CD4-positive, alpha-beta T cell treated with Interleukin-17A for 1 hour (primary cell): Measurements from ENCODE around the gene PTPRN2.
"Not testable (repeated sequence)": the region's sequence is repeated elsewhere in the genome, so short reads cannot be mapped to it uniquely, and the experiment has no call there.

Source experiments
- DNase-seq: peaks from one replicate; pipeline ENCODE4 v3.0.0-alpha.2; 2020

The PTPRN2 gene

DNA sequence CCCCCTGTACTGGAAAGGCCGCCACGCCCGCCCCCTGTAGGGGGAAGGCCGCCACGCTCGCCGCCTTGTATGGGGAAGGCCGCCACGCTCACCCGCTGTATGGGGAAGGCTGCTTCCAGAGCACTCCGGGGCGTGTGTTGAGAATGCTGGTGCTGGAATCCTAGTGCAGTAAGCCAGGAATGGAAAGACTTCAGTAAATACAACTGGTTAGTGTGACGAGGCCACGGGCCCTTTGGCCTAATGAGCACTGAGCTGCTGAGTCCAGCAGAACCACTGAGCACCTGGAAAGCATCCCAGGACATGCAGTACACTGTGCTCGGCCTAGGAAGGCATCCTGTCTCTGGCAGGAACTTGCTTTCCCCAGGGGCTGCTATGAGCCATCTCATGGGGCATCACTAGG lies 398.9 kb downstream of the PTPRN2 start:
- no peak for DNase-seq

DNA sequence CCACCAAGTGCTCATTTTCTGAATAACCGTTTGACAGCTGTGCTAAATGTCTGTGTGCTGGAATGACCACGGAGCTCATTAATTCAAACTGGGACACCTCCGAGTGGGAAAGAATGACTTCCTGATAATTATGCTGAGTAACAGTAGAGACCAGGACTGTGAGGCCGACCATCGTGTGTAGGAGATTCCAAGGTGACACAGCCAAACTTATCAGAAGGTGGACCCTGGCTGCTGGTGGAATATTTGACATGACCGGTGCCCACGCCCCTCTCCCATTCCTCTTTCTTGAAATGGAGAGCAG lies 400.0 kb downstream of the PTPRN2 start:
- no peak for DNase-seq

DNA sequence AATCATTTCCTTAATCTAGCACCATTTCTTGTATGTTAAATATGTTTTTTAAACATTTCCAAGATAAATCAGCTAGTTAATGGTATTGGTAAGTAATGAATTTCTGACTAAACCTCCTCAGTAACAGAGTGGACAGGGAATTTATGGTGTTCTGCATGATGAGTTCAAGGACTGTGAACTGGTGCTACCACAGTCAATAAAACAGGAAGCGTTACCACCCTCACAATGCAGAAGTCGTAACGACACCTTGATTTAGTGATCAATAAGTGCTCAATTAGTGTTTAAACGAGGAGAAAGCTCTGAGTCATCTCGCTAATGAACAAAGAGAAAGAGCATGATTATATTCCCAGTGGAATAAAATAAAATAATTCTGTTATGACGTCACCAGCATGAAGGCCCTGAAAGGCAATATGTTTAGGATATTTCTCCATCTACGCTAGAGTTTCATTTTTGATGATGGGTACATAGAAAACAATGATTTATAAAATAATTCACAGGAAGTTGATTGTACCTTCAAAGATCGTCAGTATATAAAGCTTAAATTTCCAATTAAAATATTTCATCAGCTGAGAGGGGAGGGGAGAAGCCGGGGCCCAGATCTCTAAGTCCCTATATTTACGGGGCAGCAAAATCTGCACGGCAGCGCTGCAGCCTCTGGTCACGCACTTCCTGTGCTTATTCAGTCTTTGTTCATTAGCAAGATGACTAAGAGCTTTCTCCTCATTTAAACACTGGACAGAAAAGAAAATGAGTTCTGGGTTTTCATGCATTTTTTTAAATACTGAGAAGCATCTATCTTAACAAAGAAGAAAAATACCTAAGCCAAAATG lies 400.5 kb downstream of the PTPRN2 start:
- DNase-seq: no peak

DNA sequence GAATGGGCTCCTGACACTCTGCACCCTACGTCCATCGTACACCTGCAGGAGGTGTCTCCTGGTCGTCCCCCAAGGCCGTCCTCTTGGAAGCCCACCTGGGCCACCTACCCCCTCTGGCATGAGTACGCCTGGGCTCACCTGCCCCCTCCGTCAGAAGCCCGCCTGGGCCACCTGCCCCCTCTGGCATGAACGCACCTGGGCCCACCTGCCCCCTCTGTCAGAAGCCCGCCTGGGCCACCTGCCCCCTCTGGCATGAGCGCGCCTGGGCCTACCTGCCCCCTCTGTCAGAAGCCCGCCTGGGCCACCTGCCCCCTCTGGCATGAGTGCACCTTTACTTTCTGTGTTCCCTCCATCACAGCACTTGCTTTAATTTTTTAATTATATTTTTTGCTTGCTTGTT lies 401.2 kb downstream of the PTPRN2 start:
- DNase-seq: no peak

DNA sequence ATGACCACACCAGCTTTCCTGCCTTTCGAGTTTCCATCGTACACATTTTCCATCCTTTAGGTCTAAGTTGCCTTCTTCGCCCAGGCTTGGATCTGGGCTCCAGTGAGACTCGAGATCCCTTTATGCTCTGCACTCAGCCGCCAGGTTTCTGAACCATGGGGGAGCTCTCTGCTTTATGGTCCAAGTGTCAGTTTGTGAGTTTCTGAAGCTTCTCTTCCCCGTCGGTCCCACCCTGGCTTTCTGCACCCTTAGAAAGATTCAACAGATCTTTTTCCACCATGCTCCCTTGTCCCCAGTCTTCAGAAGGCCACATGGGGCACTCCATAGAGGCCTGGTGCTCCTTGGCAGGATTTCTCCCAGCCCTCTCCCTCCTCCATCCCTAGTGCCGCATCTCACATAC lies 402.0 kb downstream of the PTPRN2 start:
- no peak for DNase-seq

DNA sequence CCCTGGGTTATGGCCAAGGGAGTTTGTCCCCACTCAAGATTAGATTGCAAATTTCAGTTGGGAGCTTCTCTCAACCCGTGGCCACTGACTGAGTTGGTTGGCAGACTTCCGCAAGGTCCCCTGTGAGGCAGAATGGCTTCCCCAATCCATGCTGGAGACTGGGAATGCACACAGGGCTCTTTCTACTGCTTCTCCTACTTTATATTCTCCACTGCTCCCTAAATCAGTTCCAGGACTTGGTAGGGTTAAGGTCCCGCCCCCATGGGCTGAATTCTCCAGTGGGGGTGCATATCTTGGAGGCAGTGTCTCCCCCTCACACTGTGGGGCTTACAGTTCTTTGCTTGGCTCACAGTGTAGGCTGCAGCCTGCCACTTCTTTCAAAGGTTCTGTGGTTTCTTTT lies 404.2 kb downstream of the PTPRN2 start:
- DNase-seq: no peak

DNA sequence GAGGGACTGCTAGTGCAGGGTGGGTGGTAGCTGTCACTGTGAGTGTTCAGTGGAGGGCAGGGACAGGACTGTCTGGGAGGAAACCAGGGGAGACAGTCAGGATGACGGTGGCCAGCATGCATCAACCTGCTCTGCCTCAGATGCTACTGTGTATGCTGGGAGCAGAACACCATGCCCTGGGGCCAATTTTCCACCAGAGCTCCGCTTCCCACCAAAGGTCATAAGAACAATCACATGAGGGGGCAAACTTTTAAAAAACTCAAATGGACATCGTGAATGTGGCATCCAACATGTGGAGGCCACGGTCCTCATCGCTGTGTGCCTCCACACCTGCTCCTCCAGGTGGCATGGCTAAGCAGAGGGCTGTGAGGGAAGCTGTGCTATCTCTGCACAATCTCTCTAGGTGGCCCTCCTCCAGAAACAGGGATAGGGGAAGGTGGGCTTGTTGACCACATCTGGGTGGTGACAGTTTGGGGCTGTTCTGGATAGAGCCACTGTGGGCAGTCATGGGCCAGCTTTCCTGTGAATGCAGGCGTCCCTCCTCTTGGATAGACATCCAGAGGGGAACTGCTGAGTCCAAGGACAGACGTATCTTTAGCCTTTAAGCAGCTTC lies 411.0 kb downstream of the PTPRN2 start:
- no peak for DNase-seq

DNA sequence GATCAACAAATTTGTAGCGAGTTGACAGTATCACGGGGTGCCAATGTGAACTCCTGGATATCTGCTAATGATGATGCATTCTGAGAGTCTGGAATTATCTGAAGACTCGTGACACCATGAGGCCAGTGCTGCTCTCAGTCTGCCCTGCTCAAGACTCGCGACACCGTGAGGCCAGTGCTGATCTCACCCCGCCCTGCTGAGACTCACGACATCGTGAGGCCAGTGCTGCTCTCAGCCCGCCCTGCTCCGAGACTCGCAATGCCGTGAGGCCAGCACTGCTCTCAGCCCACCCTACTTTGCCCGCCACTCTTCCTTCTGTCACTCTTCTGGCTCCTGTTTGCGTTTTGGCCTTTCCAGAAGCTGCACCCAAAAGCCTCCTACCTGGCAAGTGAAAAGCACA lies 411.8 kb downstream of the PTPRN2 start:
- DNase-seq: no peak

DNA sequence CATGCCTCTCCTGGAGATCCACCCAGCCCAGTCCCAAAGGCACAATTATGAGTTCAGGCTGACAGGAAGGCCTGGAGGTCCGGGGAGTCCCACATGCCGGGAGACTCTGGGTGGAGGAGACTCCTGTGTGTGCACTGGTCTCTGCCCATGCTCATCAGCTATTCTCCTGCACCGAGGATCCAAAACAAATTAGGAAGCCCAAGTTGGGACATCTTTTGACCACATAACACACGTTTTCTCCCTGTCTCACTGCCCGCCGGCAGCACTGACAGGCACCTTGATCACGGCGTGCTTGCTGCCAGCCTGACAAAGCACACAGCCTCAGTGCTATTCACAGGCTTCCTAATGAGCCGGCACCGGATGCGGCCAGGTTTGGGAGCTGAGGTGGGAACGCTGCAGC lies 412.7 kb downstream of the PTPRN2 start:
- DNase-seq: no peak

DNA sequence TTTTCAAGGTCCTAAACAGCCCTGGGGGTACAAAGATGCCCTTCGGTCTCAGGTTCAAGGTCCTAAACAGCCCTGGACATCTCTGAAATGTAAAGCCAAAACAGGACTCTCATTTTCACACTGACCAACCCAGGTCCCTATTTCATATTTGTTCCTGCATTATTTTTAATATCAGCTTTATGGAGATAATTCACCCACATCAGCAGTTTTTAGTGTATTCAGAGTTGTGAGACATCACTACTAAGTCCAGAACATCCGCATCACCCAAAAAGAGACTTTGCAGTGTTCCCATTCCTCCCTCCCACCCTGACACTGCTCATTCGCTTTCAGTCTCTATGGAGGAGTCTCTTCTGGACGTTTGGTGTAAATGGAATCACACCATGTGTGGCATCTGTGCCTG lies 420.2 kb downstream of the PTPRN2 start:
- DNase-seq: no peak

DNA sequence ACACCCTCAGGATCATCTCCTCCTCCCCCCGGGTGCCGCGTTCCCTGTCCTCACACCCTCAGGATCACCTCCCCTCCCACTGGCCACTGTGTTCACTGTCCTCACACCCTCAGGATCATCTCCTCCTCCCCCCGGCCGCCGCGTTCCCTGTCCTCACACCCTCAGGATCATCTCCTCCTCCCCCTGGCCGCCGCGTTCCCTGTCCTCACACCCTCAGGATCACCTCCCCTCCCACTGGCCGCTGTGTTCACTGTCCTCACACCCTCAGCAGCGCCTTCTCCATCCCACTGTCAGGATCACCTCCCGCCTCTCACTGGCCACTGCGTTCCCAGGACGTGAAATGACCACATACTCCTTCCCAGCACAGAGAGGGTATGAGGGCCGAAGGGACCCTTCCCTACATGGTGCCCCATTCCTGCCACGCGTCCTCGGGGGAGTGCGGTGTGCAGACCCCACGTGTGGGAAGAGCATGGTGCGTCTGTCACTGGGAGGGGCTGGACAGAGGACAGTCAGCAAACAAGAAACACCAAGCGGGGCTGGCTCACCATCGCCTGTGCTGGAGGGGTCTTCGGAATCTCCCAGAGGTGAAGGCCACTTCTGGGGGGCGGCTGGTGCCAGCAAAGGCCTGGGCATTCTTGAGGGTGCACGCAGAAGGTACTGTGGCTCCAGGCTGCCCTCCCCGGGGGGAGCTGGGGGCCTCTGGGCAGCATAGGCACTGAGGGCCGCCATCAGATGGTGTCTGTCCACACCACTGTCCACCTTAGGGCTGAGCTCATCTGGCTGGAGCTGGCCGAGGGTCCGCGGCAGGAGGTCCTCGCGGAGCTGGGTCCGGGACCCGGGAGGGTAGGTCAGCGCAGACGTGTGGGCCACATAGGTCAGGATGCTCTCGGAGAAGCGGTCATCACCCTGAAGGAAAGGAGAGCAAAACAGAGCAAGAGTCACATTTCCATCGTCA lies 421.0 kb downstream of the PTPRN2 start:
- DNase-seq: no peak

DNA sequence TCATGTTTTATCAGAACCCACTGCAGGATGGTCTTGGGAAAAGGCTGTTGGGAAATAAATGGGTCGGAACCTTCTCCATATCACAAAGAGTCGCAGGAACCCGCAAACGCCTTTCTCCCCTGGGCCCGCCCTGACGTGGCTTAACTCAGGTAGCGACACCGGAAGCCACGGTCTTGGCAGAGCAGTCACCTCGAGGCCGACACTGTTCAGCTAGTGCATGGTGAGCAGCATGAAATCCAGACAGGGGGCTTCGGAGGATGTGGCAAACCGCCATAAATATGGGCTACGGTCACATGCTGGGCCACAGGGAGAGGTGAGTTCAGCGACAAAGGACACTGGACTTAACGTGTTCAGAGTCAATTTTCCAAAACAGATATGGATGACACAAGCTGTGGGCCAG lies 421.9 kb downstream of the PTPRN2 start:
- DNase-seq: no peak

DNA sequence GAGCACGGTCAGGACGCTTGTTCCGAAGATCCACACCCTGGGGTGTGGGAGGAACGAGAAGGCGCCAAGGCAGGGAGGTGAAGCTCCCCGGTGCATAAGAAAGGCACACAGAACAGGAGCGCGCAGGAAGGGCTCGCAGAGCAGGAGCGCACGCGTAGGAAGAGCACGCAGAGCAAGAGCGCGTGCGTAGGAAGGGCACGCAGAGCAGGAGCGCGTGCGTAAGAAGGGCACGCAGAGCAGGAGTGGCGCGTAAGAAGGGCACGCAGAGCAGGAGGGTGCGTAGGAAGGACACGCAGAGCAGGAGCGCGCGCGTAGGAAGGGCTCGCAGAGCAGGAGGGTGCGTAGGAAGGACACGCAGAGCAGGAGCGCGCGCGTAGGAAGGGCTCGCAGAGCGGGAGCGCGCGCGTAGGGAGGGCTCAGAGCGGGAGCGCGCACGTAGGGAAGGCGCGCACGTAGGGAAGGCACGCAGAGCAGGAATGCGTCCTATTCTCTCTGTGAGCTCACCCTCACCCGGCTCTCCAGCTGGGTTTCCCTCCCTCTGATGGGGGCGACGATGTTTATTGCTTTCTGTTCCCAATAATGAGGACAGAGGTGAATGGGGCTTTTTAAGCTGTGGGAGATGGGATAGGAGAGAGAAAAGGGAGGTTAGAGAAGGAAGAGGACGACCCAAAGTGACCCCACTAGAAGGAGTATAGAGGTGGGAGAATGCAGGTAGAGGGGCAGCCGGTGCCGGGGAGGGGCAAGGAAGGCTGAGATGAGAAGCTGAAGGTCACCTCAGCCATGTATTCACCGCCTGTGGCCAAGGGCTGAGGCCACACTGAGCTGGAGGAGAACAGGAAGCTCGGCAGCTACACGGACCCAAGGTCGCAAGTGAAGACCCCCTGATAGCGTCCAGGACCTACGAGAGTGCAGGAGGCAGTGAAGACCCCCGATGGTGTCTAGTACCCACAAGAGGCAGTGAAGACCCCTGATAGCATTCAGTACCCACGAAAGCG lies 423.2 kb downstream of the PTPRN2 start:
- DNase-seq: no peak

DNA sequence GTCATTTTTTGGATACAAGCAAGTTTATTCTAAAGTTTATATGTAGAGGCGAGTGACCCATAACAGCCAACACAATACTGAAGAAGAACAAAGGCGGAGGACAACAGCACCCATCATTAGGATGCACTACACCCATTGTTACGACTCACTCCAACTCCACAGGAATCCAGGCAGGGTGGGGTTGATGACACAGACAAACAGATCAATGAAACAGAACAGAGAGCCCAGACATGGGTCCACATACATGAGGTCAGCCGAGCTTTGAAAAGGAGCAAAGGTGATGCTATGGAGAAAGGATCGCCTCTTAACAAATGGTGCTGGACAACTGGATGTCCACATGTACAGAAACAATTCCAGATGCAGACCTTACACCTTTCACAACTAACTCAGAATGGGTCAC lies 426.4 kb downstream of the PTPRN2 start:
- no peak for DNase-seq

DNA sequence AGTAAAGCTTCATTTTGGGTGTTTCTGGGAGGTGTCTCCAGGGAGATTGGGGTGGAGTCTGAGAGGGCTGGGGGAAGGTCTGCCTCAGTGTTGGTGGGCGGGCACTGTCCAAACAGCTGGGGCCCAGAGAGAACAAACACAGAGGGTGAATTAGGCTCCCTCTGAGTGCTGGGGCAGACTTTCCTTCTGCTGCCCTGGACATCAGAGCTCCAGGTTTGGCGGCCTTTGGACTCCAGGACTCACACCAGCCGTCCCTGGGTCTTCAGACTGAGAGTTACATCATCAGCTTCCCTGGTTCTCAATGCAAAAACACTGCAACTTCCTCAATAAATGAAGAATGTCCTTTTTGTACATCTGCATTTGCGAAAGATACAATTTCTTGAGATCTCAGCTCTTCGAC lies 427.4 kb downstream of the PTPRN2 start:
- DNase-seq: no peak

DNA sequence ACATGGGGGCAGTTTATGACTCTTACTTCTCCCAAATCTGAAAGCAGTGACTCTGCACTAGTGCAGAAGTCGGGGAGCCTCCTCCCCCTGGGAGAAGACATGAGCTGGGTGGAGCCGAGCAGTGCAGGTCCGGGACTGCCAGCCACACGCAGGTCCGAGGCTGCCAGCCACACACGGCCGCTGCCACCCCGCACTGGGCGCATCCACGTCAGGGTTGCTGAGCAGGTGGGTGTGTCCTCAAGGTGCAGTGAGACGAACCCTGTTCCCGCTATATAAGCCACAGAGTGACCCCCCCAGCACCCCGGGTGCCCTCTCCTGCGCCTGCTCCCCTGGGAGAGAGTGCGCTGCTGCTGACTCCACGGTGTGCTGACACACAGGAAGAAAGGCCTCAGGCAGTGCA lies 430.2 kb downstream of the PTPRN2 start:
- no peak for DNase-seq

DNA sequence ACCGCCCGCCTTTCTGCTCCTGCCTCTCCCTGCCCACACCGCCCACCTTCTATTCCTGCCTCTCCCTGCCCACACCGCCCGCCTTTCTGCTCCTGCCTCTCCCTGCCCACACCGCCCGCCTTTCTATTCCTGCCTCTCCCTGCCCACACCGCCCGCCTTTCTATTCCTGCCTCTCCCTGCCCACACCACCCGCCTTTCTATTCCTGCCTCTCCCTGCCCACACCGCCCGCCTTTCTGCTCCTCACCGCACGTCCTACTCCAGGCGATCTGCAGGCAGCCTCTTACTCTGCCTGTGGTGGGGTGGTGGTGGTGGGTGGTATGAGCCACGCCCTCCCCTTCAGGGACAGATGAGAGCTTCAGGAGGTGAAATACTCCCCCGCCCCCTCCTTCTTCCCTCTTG lies 436.4 kb downstream of the PTPRN2 start:
- DNase-seq: not testable (repeated sequence)

DNA sequence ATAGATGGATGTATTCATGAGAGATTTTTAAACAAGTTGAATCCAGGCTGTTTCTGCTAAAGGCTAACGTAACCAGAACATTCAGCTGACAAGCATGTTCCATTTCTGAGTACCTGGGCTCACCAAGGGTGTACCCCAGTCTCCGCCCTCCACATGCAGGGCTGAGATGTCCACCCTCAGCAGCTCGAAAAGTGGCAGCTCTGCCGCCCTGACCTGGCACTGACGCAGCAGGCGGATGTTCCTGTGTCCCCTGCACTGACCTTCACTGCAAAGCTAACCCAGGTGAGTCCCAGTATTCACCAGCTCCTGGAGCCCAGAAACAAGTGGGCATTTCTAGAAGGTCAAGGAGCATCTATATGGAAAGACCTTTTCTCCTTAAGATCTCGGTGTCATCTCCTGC lies 437.4 kb downstream of the PTPRN2 start:
- DNase-seq: no peak

DNA sequence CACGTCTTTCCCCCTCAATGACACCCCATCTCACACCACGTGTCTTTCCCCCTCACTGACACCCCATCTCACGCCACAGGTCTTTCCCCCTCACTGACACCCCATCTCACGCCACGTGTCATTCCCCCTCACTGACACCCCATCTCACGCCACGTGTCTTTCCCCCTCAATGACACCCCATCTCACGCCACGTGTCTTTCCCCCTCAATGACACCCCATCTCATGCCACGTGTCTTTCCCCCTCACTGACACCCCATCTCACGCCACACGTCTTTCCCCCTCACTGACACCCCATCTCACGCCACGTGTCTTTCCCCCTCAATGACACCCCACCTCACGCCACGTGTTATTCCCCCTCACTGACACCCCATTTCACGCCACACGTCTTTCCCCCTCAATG lies 440.2 kb downstream of the PTPRN2 start:
- not testable (repeated sequence) for DNase-seq

DNA sequence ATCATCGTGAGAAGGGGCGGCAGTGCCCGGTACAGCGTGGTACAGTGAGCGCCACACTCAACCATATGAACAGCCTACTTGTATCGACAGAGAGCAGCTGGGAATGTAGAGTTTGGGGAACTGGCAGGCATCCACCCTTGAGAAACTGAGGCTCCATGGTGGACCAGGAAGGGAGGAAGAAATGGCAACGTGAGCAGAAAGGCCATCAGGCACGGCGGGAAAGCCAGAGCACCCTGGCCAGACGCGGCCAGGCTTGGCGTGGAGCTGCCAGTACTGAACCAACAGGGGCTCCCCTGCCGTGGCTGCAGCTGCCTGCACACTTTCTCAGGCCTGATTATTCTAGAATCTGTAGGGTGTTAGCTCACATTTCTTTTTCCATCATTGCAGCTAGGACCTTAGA lies 442.3 kb downstream of the PTPRN2 start:
- DNase-seq: no peak

DNA sequence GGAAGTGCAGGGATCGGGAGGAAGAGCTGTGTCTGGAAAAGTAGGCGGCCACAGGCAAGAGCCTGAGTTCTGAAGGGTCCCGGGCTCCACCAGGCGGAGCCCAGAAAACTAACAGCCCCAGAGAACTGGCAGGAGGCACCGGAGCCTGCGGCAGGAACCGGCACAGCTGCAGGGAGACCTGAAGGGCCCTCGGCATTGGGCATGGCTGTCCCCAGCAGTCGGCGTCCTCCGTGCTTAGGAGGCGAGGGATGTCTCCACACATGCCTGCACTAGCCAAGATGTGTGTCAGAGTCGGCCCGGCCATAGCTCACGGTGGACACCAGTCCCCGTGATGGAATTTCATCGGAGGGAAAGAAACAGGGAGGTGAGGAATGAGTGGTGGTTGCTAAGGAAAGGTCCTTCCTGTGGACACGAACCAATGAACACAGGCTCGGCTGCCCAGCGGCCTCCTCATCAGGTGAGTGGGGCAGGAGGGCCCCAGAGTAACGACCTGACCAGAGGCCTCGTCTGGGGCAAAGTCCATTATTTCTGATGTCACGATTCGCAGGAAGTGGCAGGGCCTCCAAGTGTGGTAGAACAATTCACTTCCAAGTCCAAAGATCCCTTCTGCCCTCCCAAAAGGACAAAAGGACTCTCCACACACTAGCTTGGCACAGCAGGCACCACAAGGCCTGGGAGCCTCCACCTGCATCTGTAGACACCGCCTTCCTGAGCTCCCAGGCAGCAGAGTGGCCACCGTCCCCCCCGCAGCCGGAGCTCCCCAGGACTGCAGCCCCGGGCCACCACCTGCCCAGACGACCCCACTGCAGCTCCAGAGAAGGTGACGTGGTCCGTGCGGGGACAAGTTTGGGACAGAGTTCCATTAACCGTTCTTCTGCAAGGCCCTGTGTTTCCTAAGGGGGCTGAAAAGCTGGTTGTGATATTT lies 444.2 kb downstream of the PTPRN2 start:
- DNase-seq: no peak
